ENCODE results near the gene CDC27.
A peak's percentile ranks its signal among the peaks of the same experiment; 100 is the strongest.
"Not testable (repeated sequence)": the region's sequence is repeated elsewhere in the genome, so short reads cannot be mapped to it uniquely, and the experiment has no call there.

Gene CDC27, protein sequence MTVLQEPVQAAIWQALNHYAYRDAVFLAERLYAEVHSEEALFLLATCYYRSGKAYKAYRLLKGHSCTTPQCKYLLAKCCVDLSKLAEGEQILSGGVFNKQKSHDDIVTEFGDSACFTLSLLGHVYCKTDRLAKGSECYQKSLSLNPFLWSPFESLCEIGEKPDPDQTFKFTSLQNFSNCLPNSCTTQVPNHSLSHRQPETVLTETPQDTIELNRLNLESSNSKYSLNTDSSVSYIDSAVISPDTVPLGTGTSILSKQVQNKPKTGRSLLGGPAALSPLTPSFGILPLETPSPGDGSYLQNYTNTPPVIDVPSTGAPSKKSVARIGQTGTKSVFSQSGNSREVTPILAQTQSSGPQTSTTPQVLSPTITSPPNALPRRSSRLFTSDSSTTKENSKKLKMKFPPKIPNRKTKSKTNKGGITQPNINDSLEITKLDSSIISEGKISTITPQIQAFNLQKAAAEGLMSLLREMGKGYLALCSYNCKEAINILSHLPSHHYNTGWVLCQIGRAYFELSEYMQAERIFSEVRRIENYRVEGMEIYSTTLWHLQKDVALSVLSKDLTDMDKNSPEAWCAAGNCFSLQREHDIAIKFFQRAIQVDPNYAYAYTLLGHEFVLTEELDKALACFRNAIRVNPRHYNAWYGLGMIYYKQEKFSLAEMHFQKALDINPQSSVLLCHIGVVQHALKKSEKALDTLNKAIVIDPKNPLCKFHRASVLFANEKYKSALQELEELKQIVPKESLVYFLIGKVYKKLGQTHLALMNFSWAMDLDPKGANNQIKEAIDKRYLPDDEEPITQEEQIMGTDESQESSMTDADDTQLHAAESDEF

DNA sequence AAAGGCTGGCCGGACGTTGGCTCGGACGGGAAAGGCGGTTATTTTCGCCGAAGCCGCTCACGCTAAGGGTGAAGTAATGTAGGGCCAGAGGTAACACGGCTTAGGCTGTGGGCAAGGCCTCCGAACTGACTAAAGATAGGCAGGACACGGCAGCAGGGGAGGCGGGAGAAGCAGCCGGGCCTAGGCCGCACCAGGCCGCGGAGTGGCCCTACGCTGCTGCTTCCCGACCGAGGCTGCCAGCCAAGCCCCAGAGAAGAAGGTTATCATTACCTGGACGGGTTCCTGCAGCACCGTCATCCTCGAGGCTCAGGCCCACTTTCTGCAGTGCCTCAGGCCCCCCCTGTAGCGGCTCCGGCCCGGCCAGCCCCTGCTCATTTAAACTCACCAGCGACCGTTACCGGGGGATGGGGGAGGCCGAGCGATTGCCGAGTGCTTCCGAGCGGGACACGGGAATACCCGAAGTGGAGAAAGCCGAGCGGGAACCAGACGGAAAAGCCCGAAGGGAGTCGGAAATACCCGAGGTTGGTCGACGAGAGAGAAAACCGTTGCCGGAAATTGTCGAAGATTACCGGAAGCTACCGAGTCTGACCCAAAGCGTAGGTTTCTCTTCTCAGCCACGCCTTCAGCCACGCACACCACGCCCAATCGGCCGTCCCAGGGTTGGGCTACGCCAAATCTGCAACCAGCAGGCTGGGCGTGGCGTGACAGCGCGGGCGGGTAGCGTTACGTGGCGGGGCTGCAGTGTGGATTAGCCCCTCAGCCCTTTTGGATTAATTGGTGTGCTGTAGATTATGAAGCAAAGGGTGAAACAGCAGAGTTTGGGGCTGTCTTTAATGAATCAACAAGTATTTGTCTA, at the start of gene CDC27:
Gene CDC27, minus strand, starts transcription at position 420 of the 856 bp plus-strand sequence. Its CDS starts 123 bp downstream, at position 297.
- peak; percentile 99 to 100 for DNase-seq (ENCODE audit: low read depth in 1 of 2, low spot score in 1 of 2)

DNA sequence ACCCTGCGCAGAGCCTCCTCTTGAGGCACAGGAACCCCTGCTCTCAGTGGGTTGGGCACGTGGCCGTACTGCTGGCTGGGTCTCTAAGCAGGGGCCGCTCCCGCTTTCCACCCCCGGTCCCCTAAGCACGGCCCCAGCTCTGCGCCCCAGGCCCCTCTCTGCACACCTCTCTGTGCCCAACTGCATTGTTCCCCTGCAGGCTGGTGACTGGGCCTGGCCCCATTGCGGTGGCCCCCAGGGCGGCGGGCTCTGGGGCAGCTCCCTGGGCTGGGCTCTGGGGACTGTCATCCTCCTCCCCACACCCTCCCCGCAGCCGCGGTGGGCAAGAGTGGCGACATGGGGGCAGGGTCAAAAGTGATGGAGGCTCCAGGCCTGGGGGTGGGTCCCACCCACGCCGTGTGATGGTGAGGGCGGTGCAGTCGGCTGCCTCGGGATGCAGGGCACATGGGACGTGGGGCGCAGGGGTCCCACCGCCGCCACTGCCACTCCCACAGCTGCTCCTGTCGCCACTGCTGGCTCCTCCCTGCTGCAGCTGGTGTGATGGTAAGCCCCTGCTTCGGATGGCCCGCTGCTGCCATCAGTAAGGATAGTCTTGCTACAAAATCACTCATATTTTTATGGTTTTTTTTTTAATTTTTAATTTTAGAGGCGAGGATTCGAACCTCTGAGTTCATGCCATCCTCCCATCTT, 49.4 kb upstream of the CDC27 start:
- no peak for DNase-seq (ENCODE audit: low read depth in 1 of 2, low spot score in 1 of 2)

DNA sequence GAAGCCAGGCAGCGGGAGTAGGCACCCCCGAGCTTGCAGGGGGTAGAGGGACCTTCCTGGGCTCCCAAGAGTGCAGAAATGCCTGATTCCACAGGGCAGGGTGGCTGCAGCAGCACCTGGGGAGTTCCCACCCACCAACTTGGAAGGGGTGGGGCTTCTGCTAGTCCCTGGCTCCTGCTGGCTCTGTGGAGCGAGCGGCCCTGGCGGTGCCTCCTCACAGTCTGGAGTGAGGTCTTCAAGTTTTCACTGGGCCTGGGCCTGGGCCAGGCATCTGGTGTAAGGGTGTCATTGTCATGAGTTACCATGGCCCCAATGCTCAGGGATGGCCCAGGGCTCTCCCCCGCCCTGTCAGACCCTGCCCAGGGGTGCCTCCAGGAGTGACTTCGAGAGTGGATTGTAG, 48.7 kb upstream of the CDC27 start:
- no peak for DNase-seq (ENCODE audit: low read depth in 1 of 2, low spot score in 1 of 2)

DNA sequence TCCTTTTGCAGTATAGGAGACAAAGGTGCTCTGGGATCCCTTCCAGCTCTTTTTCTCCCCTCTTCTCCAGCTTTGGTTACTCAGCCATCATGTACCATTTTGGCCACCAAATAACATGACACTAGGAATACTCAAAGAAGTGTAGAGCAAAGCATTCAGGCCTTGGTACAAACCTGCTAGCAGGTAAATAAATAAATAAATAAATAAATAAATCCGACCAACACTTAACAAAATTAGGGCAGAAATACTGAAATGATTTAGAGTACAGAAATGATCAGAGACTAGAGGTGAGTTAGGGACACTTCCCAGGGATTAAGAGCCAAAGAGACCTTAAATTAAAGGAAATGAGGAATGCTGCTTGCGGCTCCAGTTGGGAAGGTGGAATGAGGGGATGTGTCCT, 46.8 kb upstream of the CDC27 start:
- no peak for DNase-seq (ENCODE audit: low read depth in 1 of 2, low spot score in 1 of 2)

DNA sequence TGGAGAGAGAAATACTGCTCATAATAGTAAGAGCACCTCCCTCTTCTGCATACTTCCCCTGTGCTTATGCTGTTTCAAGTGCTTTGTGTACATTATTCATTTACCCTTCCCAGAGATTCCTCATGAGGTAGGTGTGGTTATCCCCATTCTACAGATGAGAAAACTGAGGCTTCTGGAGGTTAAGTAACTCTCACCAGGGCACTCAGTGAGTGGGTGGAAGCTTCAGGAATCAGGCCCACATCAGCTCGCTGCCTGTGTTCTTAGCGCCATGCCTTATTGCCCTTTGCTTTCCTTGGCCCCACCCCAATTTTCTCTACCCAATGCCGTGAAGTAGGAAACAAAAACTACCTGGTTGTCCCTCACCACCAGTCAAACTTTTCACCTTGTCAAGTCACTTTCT, 46.4 kb upstream of the CDC27 start:
- DNase-seq (ENCODE audit: low read depth in 1 of 2, low spot score in 1 of 2), result no peak

DNA sequence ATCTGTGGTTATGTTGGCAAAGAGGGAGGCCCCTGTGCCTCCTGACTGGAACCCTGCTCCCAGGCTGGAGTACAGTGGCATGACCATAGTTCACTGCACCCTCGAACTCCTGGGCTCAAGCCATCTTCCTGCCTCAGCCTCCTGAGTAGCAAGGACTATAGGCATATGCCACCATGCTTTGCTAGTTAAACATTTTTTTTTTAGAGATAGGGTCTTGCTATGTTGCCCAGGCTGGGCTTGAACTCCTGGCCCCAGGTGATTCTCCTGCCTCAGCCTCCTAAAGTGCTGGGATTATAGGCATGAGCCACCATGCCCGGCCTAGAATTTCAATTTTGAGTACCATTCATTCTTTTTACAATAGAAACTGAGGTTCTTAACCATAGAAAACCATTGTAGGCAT, 43.4 kb upstream of the CDC27 start:
- no peak for DNase-seq (ENCODE audit: low read depth in 1 of 2, low spot score in 1 of 2)

DNA sequence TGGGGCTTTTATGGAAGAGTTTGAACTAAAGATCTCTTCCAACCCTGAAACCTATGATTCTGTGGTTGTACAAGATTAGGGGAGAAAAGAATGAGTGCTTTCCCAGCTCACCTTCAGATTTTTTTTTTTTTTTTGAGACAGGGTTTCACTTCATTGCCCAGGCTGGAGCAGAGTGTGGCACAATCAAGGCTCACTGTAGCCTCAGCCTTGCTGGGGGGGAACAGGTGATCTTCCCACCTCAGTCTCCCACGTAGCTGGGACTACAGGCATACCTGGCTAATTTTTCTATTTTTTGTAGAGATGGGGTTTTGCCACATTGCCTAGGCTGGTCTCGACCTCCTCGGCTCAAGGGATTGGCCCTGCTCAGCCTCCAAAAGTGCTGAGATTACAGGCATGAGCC, 42.8 kb upstream of the CDC27 start:
- no peak for DNase-seq (ENCODE audit: low read depth in 1 of 2, low spot score in 1 of 2)

DNA sequence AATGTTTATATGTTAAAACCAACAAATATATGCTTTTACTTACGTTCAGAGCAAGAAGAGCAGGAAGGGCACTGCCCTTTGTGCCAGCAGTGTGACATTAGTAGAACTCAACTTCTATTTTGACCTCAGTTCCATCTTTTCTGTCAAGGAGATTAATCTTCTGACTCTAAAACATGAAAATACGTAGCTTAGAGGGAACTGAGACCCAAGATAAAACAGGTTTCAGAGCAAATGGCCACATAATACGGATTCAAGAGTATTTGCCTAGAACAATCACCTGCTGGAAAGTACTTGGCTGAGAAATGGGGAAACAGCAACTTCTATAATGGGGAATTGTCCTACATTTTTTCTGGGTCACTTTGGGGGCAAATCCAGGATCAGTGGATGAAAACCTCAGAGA, 42.2 kb upstream of the CDC27 start:
- no peak for DNase-seq (ENCODE audit: low read depth in 1 of 2, low spot score in 1 of 2)

DNA sequence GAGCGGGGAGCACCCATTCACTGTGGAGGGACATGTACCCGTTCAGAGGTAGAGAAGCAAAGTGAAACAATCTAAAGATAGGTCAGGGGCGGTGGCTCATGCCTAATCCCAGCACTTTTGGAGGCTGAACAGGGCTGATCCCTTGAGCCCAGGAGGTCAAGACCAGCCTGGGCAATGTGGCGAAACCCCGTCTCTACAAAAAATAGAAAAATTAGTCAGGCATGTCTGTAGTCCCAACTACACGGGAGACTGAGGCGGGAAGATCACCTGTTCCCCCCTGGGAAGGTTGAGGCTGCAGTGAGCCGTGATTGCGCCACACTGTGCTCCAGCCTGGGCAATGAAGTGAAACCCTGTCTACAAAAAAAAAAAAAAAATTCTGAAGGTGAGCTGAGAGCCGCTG, 41.8 kb upstream of the CDC27 start:
- no peak for DNase-seq (ENCODE audit: low read depth in 1 of 2, low spot score in 1 of 2)

DNA sequence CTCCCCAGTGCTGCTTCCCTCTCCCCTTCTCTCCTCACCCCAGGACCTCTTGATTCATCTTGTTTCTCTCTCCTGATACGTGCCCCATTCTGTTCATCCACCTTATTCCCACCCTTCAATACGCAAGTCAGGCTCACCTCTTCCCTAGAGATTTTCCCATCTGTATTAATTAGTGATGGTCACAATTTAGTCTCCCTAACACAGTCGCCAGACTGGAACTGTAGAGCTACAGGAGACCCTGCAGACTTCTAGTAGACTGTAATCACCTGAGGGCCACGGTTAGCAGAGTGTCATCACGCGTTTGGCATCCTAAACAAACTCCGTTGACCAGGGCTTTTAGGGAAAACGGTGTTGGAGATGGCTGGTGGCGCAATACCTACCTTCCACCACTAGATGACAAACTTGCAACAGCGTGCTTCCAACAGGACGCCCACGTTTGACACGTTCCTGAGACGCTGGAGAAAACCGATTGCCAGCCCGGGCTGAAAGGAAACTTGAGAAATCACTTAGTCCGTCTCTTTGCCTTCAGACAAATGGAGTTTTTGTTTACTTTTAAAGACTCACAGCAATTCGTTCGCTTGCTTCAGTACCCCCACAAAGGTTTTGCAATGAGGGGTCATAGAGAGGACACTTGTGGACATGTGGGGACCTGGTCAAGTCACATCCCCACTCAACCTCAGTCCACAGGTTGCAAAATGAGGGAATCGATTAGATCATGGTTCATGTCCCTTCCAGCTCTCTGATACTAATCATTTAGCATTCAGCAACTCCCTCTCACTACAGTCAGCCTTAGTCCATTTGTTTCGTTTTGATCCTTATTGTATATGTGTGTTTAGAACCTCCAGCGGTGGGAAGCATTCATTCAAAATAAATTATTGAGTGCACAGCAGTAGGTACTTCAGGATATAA, 40.7 kb upstream of the CDC27 start:
- DNase-seq (ENCODE audit: low read depth in 1 of 2, low spot score in 1 of 2), result peak; percentile 28 to 42

DNA sequence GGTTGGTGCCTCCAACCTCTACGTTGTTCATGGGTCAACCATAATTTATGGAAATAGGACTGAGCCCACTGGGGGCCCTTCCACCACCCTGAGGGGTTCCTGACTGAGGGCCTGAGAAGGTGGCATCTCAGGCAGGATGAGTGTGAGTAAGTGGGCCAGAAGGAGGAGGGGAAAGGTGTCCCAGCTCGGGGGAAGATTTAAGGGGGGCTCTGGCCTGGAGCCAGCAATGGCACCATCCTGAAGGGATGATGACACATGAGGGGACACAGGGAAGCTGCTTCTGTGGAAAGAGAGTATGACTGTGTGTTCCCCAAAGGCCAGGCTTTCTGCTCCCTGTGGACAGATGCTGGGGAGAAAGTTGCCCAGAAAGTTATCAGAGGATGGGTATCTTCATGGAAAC, 38.8 kb upstream of the CDC27 start:
- no peak for DNase-seq (ENCODE audit: low read depth in 1 of 2, low spot score in 1 of 2)

DNA sequence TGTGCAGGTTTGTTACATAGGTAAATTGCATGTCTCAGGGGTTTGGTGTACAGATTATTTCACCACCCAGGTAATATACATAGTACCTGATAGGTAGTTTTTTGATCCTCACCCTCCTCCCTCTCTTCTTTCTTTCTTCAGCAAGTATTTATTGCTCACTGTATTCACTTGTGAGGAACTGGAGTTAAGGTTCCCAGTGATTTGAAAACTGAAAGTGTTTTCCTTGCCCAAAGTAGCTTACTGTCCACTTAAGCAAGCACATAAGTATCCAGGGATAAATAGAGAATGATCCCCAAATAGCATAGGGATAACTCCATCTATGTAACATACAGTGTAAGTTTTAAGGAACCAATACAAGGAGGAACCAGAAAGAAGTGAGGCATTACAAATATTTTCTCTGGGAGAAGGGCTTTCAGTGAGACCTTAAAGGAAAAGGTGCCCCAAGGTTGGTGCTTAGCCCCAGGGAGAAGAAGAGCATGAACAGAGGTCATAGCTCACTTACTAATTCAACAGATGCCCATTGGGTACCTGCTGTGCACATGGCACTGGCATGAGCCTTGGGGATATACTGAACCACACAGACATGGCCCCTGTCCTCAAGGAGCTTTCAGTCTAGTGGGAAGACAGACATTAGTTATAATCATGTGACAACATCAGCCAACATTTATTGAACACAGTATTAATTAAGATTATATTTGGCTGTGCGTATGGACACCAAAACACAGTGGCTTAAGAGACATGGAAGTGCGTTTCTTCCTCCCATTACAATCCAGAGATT, 37.0 kb upstream of the CDC27 start:
- DNase-seq (ENCODE audit: low read depth in 1 of 2, low spot score in 1 of 2), result no peak

DNA sequence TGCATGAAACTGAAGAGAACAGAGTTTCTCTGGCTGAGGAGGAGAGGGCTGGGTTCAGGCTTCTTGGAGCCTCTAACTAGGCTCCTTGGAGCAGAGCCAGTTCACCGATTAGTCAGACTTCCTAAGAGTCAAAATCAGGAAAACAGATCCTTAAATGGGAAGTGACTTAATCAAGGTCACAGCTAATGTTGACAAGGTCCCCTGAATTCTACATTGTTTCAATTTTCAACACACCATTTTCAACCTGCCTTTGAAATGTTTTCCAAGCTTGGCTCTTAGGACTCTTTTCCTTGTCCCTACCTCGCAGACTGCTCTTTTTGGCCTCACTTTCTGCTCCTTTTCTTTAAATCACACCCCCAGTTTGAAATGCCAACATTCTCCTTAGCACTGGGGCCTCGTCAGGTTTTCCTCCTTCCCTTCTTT, 36.4 kb upstream of the CDC27 start:
- no peak for DNase-seq (ENCODE audit: low read depth in 1 of 2, low spot score in 1 of 2)

DNA sequence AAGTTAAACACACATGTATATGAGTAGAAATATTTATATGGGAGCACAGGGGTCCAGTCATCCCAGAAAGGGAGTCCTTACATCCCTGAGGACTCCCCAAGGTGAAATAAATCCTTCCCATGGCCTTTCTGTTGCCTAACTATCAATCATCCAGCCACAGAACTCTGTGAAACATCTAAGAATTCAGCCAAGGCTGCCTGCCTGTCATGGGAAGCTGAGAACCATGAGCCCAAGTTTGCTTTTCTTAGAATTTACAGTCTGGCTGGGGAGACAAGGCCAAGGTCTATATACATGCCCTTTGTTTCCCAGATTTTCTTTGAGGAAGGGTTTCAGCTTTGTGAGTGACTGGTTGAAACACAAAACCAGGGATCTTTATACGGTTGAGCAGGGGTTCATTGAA, 35.9 kb upstream of the CDC27 start:
- DNase-seq (ENCODE audit: low read depth in 1 of 2, low spot score in 1 of 2), result no peak

DNA sequence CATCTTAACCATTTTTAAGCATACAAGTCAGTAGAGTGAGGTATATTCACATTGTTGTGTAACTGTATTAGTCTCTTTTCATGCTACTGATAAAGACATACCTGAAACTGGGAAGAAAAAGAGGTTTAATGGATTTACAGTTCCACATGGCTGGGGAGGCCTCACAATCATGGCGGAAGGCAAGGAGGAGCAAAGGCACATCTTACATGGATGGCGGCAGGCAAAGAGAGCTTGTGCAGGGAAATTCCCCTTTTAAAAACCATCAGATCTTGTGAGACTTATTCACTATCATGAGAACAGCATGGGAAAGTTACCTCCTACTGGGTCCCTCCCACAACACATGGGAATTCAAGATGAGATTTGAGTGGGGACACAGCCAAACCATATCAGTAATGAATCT, 35.0 kb upstream of the CDC27 start:
- DNase-seq (ENCODE audit: low read depth in 1 of 2, low spot score in 1 of 2), result not testable (repeated sequence)

DNA sequence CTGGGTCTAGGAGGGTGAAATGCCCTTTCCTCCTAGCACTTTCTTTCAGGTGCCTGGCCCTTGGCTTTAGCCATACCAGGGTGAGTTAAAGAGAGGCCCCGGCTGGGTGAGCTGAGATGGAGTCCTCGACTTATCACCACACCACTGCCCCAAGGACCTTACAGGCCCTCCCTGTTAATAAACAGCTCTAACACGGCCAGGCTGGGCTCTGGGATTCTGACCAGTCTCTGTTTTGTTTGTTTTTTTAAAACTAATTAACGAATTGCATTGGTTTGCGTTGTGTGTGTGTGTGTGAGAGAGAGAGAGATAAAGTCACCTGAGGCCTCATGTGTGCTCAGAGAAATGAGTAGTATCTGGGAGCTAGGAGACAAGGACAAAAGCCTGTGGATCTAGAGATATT, 34.4 kb upstream of the CDC27 start:
- no peak for DNase-seq (ENCODE audit: low read depth in 1 of 2, low spot score in 1 of 2)

DNA sequence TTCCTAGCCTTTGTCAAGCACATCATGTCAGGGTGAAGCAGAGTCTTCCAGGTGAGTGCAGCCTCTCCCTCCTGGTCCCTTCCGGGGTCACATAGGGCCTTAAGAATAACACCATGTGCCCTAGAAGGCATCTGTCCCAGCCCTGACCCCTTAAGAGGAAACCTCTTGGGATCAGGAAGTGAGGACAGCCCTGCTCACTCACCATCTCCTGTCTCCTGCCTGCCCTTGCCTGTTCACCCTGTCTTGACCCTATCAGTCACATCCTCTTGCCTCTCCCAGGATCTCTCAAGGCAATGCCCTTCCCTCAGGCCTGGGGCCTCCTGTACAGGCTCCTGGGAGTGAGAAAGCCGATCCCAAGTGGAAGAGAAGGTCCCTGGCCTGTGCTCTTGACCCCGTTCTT, 33.9 kb upstream of the CDC27 start:
- no peak for DNase-seq (ENCODE audit: low read depth in 1 of 2, low spot score in 1 of 2)

DNA sequence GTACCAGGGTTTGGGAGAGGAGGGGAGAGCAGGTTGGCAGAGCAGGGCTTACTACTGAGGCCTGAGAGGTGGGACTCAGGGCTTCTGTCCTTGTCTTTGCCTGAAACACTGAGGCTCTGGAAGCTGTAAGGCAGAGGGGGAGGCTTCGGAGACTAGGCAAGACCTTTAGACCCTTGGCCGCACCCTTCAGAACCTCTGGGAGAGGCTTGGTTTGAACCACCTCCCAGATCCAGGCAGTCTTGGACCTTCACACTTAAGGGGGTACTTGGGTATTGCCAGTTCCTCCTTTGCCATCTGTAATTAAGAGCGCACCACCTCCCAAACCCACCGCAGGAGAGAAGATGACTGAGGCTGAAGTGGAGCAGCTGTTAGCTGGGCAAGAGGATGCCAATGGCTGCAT, 33.0 kb upstream of the CDC27 start:
- no peak for DNase-seq (ENCODE audit: low read depth in 1 of 2, low spot score in 1 of 2)

DNA sequence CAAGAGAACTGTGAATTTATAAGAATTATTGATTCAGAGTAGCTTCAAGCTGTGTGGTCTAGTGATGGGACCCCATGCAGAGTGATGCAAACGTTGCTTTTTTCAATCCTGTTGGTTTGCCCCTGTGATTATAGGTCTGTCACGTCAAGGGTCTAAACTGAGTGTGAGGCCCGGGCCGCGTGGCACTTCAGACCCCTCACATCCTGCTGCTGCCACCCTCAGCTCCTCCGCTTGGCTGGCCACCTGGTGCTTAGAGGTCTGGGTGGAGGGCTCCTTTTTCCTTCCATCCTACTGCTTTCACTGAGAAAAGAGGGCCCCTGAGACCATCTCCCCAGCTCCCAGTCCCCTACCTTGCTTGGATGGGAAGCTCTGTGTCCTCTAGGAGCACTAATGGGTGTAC, 32.1 kb upstream of the CDC27 start:
- no peak for DNase-seq (ENCODE audit: low read depth in 1 of 2, low spot score in 1 of 2)

All from activated T-helper 1 cell treated with anti-CD3 and anti-CD28 coated beads, Interleukin-2, amount 50 U/mL, for 16 hours (primary cell).